Esophagus squamous epithelium (tissue), 4 donors: ENCODE results near the gene PRCC.

ENCODE experiments used
- POLR2A ChIP-seq, 4 donors: fragments of 450-650 bp; IDR thresholded peaks; one replicate each; pipeline ENCODE4 v1.6.1; 2017; ENCODE audit warnings: antibody characterized with exemption in 4 of 4, mild to moderate bottlenecking in 4 of 4, moderate library complexity in 3 of 4
- TF ChIP-seq, protein P1 (sequence below), 6 experiments: fragments of 450-650 bp in 4 of 6; fragments of 200-600 bp in 2 of 6; sonication (generic) in 2 of 6; IDR thresholded peaks; one replicate each; pipeline ENCODE4 v1.5.1; 2016 to 2019; ENCODE audit warnings: antibody characterized with exemption in 6 of 6, mild to moderate bottlenecking in 4 of 6, moderate library complexity in 4 of 6

- TF ChIP-seq, protein P1, sequence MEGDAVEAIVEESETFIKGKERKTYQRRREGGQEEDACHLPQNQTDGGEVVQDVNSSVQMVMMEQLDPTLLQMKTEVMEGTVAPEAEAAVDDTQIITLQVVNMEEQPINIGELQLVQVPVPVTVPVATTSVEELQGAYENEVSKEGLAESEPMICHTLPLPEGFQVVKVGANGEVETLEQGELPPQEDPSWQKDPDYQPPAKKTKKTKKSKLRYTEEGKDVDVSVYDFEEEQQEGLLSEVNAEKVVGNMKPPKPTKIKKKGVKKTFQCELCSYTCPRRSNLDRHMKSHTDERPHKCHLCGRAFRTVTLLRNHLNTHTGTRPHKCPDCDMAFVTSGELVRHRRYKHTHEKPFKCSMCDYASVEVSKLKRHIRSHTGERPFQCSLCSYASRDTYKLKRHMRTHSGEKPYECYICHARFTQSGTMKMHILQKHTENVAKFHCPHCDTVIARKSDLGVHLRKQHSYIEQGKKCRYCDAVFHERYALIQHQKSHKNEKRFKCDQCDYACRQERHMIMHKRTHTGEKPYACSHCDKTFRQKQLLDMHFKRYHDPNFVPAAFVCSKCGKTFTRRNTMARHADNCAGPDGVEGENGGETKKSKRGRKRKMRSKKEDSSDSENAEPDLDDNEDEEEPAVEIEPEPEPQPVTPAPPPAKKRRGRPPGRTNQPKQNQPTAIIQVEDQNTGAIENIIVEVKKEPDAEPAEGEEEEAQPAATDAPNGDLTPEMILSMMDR (IDR thresholded peaks at IDR 0.05), result no peak
- TF ChIP-seq POLR2A (IDR thresholded peaks at IDR 0.05), result no peak
Measured at GRCh38 chr1:156742017-156742416, 25.3 kb upstream of the PRCC start.
